ENCODE results near the gene M6PR. TPM values are rescaled to one million over a fixed set of nuclear protein-coding genes. Genes with fewer than 3 reads are reported as not detected.

The M6PR gene
- total RNA-seq, 3 donors from 2014 or later (not counting 1 experiment from before 2014, with no cell fraction given), result 245 to 270 (median 255) TPM

- Mint-ChIP-seq H3K36me3 (no peaks in the 10 kb centered on the region), H3K4me1 (peaks cover 67 to 69% of the 10 kb centered on the region in 2 donors), H3K27me3 (ENCODE audit: low read depth in 2 of 2) (no peaks in the 10 kb centered on the region), H3K9me3 (no peaks in the 10 kb centered on the region), H3K27ac (peak overlapping the region; percentile 90 to 96), H3K4me3 (peak overlapping the region; percentile 49)
- no peak for TF ChIP-seq CTCF (IDR thresholded peaks at IDR 0.05)
- Histone ChIP-seq H3K27me3 (ENCODE audit: control insufficient read depth, insufficient read depth, low read length) (no peaks in the 10 kb centered on the region), H3K36me3 (ENCODE audit: control insufficient read depth, insufficient read depth, low read length) (peaks cover under 1% of the 10 kb centered on the region), H3K4me3 (ENCODE audit: low read length) (no peak overlapping the region), H3K4me1 (ENCODE audit: control insufficient read depth, insufficient read depth, low read length) (peaks cover 41% of the 10 kb centered on the region), H3K9me3 (ENCODE audit: control insufficient read depth, insufficient read depth, low read length) (no peaks in the 10 kb centered on the region), H3K27ac (ENCODE audit: low read length) (peak overlapping the region; percentile 92)
- ATAC-seq (peak; percentile 23 to 43 (median 32)), DNase-seq (no peak)
- intact Hi-C loops (cut with micrococcal nuclease), result loop anchor here (2.0 kb wide), 4 partner anchors 23 to 51 kb away; no protein-coding TSS in a partner anchor
- WGBS (ENCODE audit: insufficient coverage), result 0% methylated on average over 1 of the region's 1 CpG
Observed at GRCh38 chr12:8987685-8988084, 38.2 kb upstream of the M6PR start.

- H3K4me3 Mint-ChIP-seq, result peak overlapping the region; percentile 49
- DNase-seq, result no peak
- peaks cover 38% of the 10 kb centered on the region for H3K4me1 ChIP-seq (ENCODE audit: control insufficient read depth, insufficient read depth, low read length)
- ATAC-seq, result no peak
- peak overlapping the region; percentile 92 for H3K27ac ChIP-seq (ENCODE audit: low read length)
- H3K4me1 Mint-ChIP-seq, result peaks cover 63 to 64% of the 10 kb centered on the region in 2 donors
- no peaks in the 10 kb centered on the region for H3K27me3 Mint-ChIP-seq (ENCODE audit: low read depth in 2 of 2)
- intact Hi-C loops (cut with micrococcal nuclease), result loop anchor here (2.0 kb wide), 2 partner anchors 24 to 40 kb away; no protein-coding TSS in a partner anchor
- no peaks in the 10 kb centered on the region for H3K9me3 ChIP-seq (ENCODE audit: control insufficient read depth, insufficient read depth, low read length)
- no peak for TF ChIP-seq CTCF (IDR thresholded peaks at IDR 0.05)
- H3K27ac Mint-ChIP-seq, result peak overlapping the region; percentile 90 to 96
- H3K36me3 Mint-ChIP-seq, result no peaks in the 10 kb centered on the region
- H3K4me3 ChIP-seq (ENCODE audit: low read length), result no peak overlapping the region
- no peaks in the 10 kb centered on the region for H3K27me3 ChIP-seq (ENCODE audit: control insufficient read depth, insufficient read depth, low read length)
- no peaks in the 10 kb centered on the region for H3K9me3 Mint-ChIP-seq
- no peaks in the 10 kb centered on the region for H3K36me3 ChIP-seq (ENCODE audit: control insufficient read depth, insufficient read depth, low read length)
Observed at GRCh38 chr12:8987163-8987562, 37.7 kb upstream of the M6PR start.

- H3K4me1 ChIP-seq (ENCODE audit: control insufficient read depth, insufficient read depth, low read length), result peaks cover 36% of the 10 kb centered on the region
- Mint-ChIP-seq H3K4me3 (peak overlapping the region; percentile 67), H3K4me1 (peaks cover 56 to 59% of the 10 kb centered on the region in 2 donors), H3K27ac (peak overlapping the region; percentile 90 to 96), H3K27me3 (ENCODE audit: low read depth in 2 of 2) (no peaks in the 10 kb centered on the region), H3K9me3 (no peaks in the 10 kb centered on the region), H3K36me3 (peaks cover 2% of the 10 kb centered on the region)
- H3K27me3 ChIP-seq (ENCODE audit: control insufficient read depth, insufficient read depth, low read length), result no peaks in the 10 kb centered on the region
- intact Hi-C loops (cut with micrococcal nuclease), result no loop called here
- H3K9me3 ChIP-seq (ENCODE audit: control insufficient read depth, insufficient read depth, low read length), result peaks cover 4% of the 10 kb centered on the region
- ATAC-seq, result peak; percentile 39 to 78 (median 52)
- H3K27ac ChIP-seq (ENCODE audit: low read length), result peak overlapping the region; percentile 62
- no peaks in the 10 kb centered on the region for H3K36me3 ChIP-seq (ENCODE audit: control insufficient read depth, insufficient read depth, low read length)
- WGBS (ENCODE audit: insufficient coverage), result 29% methylated on average over 1 of the region's 1 CpG
- no peak overlapping the region for H3K4me3 ChIP-seq (ENCODE audit: low read length)
- DNase-seq, result peak in 1 of 2 donors; percentile 42
- TF ChIP-seq CTCF (IDR thresholded peaks at IDR 0.05), result no peak
Observed at GRCh38 chr12:8985213-8985754, 35.8 kb upstream of the M6PR start.

GRCh38 chr12:8980137-8980536 is 30.7 kb upstream of the M6PR start:
- peaks cover 14% of the 10 kb centered on the region for H3K36me3 Mint-ChIP-seq
- no peaks in the 10 kb centered on the region for H3K36me3 ChIP-seq (ENCODE audit: control insufficient read depth, insufficient read depth, low read length)
- 98% methylated on average over 3 of the region's 3 CpGs for WGBS (ENCODE audit: insufficient coverage)
- no peaks in the 10 kb centered on the region for H3K27me3 Mint-ChIP-seq (ENCODE audit: low read depth in 2 of 2)
- no peak for DNase-seq
- peaks cover 13% of the 10 kb centered on the region for H3K9me3 ChIP-seq (ENCODE audit: control insufficient read depth, insufficient read depth, low read length)
- TF ChIP-seq CTCF (IDR thresholded peaks at IDR 0.05), result no peak
- no peak overlapping the region for H3K27ac ChIP-seq (ENCODE audit: low read length)
- no peak overlapping the region for H3K4me3 Mint-ChIP-seq
- H3K27me3 ChIP-seq (ENCODE audit: control insufficient read depth, insufficient read depth, low read length), result no peaks in the 10 kb centered on the region
- H3K4me3 ChIP-seq (ENCODE audit: low read length), result no peak overlapping the region
- no peak for ATAC-seq
- no peak overlapping the region for H3K27ac Mint-ChIP-seq
- intact Hi-C loops (cut with micrococcal nuclease), result no loop called here
- peaks cover 5% of the 10 kb centered on the region for H3K4me1 ChIP-seq (ENCODE audit: control insufficient read depth, insufficient read depth, low read length)
- H3K9me3 Mint-ChIP-seq, result peaks cover 3 to 11% of the 10 kb centered on the region in 2 donors
- peaks cover 15 to 30% of the 10 kb centered on the region in 2 donors for H3K4me1 Mint-ChIP-seq
